Measurements from ENCODE around the gene TECPR2.
A peak's percentile ranks its signal among the peaks of the same experiment; 100 is the strongest.

The TECPR2 gene

DNA sequence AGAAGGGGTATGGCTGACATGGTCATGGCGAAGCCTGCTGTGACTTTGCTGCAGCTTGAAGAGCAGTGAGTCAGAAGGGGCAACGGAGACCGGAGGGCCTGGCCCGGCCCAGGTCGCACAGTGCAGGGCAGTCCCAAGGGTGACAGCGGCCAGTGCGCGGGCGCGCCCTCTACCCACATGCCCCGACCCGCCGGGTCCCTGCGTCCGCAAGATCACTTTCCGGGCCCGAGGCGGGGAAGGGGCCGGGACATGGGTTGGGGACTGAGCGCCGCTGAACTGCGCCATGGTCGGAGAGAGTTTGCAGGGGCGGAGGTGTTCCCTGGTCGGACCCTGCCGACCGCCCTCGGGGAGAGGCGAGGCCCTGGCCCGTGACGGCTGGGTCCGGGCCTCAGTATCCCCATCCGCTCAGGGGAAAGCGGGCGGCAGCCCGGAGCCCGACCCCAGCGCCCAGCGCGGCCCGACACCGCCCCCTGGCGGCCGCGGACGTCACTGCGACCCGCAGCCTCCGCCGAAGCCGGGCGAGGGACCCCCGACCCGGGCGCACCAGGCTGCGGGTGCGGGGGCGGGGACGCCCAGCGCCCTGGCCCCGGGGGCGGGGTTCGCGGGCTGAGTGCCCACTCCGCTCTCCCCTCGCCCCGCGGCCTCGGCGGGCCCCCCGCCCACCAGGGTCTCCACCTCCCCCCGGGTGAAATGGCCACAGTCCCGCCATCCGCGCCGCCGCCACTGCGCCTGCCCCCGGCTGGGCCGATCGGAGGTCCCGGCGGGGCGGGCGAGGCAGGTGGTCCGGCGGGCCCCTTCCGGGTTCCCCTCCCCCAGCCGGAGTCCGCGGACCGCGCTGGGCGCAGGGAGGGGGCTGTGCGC lies 154.0 kb downstream of the TECPR2 start:
- TF ChIP-seq, protein P1, sequence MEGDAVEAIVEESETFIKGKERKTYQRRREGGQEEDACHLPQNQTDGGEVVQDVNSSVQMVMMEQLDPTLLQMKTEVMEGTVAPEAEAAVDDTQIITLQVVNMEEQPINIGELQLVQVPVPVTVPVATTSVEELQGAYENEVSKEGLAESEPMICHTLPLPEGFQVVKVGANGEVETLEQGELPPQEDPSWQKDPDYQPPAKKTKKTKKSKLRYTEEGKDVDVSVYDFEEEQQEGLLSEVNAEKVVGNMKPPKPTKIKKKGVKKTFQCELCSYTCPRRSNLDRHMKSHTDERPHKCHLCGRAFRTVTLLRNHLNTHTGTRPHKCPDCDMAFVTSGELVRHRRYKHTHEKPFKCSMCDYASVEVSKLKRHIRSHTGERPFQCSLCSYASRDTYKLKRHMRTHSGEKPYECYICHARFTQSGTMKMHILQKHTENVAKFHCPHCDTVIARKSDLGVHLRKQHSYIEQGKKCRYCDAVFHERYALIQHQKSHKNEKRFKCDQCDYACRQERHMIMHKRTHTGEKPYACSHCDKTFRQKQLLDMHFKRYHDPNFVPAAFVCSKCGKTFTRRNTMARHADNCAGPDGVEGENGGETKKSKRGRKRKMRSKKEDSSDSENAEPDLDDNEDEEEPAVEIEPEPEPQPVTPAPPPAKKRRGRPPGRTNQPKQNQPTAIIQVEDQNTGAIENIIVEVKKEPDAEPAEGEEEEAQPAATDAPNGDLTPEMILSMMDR (IDR thresholded peaks at IDR 0.05) = peak; percentile 94

GRCh38 chr14:102517392-102518062 lies 154.8 kb downstream of the TECPR2 start:
- TF ChIP-seq, protein P1 (IDR thresholded peaks at IDR 0.05) = no peak

GRCh38 chr14:102518063-102518648 lies 155.4 kb downstream of the TECPR2 start:
- TF ChIP-seq, protein P1 (IDR thresholded peaks at IDR 0.05) = no peak

DNA sequence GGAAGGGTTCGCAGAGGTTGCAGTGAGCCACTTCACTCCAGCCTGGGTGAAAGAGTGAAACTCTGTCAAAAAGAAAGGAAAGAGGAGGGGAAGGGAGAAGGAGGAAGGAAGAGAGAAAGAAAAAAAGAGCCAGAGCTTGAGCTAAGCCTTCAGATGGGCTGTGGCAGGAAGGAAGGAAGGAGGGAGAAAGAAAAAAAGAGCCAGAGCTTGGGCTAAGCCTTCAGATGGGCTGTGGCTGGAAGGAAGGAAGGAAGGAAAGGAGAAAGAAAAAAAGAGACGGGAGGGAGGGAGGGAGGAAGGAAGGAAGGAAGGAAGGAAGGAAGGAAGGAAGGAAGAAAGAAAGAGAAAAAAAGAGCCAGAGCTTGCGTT lies 160.4 kb downstream of the TECPR2 start:
- TF ChIP-seq, protein P1 (IDR thresholded peaks at IDR 0.05) = no peak

GRCh38 chr14:102523569-102524450 lies 161.1 kb downstream of the TECPR2 start:
- TF ChIP-seq, protein P1 (IDR thresholded peaks at IDR 0.05) = no peak

GRCh38 chr14:102524451-102525218 lies 161.9 kb downstream of the TECPR2 start:
- TF ChIP-seq, protein P1 (IDR thresholded peaks at IDR 0.05) = peak; percentile 99
